AG09319 (cell line): ENCODE measurements around the gene MAML1.

Experiments used
- DNase-seq: peaks from one replicate; pipeline ENCODE4 v3.0.0-alpha.2; 2010; ENCODE audit warnings: low read depth; ENCODE audit errors: extremely low read depth
- TF ChIP-seq, protein P1 (sequence below): IDR thresholded peaks from 2 replicates; pipeline ENCODE4 v1.5.1; 2011; ENCODE audit warnings: low read depth, mild to moderate bottlenecking, inconsistent platforms, low read length, moderate library complexity

The MAML1 gene

DNA sequence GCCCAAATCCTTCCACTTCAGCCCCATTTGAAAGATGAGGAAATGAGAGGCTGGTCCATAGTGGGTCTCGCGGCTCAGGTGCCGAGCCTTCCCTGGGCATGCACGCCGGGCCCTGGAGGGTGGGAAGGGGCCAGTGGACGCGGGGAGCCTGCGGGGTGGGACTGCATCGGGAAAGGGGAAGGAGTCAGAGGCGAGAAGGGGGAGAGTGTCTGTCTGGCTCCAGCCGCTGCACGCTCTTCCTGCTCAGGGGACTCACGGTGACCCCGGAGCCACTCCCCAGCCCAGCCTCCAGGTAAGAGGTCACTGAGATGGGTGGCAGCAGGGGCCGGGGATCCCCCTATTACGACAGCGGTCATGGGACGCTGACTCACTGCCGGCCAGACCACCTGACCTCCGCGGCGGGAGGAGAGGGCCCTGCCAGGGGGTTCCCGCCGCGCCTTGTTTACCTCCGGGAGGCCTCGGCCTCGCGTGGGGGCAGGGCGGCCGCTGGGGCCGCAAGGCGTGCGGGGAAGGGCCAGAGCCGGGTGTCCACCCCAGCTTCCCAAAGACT is 86.2 kb downstream of the MAML1 start:
- DNase-seq, result peak; percentile 78
- TF ChIP-seq, protein P1, sequence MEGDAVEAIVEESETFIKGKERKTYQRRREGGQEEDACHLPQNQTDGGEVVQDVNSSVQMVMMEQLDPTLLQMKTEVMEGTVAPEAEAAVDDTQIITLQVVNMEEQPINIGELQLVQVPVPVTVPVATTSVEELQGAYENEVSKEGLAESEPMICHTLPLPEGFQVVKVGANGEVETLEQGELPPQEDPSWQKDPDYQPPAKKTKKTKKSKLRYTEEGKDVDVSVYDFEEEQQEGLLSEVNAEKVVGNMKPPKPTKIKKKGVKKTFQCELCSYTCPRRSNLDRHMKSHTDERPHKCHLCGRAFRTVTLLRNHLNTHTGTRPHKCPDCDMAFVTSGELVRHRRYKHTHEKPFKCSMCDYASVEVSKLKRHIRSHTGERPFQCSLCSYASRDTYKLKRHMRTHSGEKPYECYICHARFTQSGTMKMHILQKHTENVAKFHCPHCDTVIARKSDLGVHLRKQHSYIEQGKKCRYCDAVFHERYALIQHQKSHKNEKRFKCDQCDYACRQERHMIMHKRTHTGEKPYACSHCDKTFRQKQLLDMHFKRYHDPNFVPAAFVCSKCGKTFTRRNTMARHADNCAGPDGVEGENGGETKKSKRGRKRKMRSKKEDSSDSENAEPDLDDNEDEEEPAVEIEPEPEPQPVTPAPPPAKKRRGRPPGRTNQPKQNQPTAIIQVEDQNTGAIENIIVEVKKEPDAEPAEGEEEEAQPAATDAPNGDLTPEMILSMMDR, result no peak

GRCh38 chr5:179819296-179820126 is 86.9 kb downstream of the MAML1 start:
- TF ChIP-seq, protein P1, result no peak
- no peak for DNase-seq

DNA sequence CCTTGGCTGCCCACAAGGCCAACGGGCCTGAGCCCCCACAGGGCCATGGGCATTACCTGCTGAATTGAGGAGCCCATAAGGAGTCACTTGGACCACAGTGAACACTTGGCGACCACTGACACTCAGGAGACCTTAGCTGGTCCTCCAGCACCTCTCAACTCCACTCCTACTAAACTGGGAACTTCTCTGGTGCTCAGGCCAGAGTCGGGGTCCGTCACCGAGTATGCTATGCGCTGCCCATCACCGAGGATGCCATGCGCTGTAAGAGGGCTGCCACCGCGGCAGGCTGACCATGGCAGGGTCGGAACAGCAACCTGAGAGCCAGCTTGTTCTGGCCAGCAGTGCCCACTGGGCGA is 87.5 kb downstream of the MAML1 start:
- DNase-seq, result no peak
- TF ChIP-seq, protein P1, result no peak

GRCh38 chr5:179820483-179821297 is 88.1 kb downstream of the MAML1 start, which contains the start of gene SQSTM1:
SQSTM1 (plus strand) TSS chr5:179820905; CDS start chr5:179820937, 32 bp downstream.
- TF ChIP-seq, protein P1, result no peak
- DNase-seq, result peak; percentile 62

GRCh38 chr5:179821298-179822058 is 88.9 kb downstream of the MAML1 start:
- peak; percentile 83 for DNase-seq
- TF ChIP-seq, protein P1, result no peak

GRCh38 chr5:179822059-179822432 is 89.4 kb downstream of the MAML1 start:
- no peak for DNase-seq
- TF ChIP-seq, protein P1, result no peak
